GM21360 (cell line): ENCODE measurements around the gene EBF3.

Source experiments
- ATAC-seq: cut with Tn5 transposase; IDR thresholded peaks from one replicate; pipeline ENCODE4 v1.9.1; 2021; ENCODE audit warnings: mild to moderate bottlenecking, moderate library complexity; ENCODE audit not compliant: unreplicated experiment

EBF3 gene

DNA sequence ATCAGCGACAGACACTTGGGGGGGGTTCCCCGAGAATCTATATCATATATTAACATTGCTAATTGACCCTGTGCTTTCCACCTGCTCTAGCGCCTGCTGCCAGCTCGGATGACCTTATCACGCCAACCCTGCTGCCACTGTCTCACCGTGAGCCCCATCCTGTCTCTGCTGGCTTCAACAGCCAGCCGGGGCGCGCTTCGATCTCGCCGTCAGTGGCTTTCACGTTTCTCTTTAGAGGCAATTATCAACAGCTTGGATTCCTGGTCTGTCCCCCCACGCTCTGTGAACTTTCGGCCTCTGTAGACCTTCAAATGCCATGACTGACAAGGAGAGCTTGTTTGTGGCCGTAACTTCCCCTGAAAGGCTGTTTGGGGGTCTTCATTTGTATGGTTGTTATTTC is 123.0 kb downstream of the EBF3 start:
- ATAC-seq = no peak

DNA sequence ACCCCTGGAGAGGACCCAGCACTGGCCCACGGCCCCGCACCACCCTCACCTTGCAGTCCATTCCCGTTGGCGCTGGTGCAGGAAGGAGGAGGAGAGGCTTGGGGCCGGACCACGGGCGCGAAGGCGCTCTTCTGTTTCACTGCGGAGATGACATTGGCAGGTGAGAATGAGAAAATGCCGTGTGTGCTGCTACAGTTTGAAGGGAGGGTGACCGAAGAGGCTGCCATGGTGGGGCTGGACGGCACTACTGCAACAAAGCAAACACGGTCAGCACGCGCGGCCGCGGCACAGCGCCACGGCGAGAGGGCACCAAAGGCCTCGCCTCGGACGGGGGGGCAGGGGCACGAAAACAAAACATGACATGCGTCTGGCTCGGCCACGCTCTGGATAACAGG is 123.9 kb downstream of the EBF3 start:
- ATAC-seq = no peak

DNA sequence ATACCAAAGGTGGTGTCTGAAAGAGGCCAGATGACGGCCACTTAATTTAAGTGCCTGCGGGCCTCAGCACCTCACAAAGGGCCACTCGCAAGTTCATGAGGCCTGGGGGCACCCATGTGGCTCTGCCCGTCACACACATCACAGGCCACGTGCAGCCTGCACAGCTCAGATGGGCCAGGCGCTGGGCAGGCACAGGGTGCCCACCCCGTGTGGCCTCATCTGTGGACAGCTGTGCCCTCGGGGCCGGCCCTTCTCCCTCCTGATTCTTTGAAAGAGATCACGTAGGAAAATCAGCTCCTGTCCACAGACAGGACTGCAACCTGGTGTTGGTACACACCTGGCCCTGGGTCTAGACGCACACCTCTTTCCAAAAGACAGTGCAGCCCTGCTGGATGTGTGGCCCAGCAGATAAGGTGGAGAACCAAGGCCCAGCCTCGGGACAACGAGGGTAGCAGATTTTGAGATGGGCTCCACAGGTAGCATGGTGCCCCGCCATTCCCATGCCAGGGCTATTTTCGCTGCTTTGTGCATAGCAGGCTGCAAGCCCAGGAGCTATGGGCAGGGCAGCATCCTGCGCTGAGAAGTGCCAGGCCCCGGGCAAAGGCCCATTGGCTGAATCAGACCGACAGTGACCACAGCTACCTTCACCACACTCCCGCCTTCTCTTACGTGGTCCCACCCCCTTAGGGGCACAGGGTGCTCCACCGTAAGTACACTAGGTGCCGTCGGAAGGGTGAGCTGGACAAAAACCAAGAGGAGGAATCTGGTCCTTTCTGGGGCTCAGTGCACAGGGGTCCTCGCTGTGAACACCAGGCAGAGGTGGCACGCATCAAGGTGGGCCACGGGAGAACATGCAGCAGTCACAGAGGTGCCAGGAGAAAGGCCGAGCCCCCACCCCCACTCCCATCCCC is 124.5 kb downstream of the EBF3 start:
- ATAC-seq = no peak

DNA sequence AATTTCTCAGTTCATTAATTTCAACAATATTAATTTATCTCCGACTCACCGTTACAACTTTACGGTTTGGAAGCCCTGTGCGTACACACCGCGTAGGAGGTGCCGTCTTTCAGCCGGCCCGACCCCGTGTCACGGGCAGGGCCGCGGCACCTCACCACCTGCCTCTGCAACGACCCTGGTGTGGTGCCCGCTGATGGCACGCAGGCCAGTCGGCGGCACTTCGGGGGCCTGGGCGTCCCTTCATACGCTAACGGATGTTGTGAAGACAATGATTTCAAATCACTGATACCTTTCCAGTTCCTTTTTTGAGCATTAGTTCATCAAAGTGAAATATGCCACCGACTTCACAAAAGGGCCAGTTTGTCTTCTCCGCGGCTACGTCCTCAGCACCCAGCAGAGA is 125.3 kb downstream of the EBF3 start:
- ATAC-seq = no peak

DNA sequence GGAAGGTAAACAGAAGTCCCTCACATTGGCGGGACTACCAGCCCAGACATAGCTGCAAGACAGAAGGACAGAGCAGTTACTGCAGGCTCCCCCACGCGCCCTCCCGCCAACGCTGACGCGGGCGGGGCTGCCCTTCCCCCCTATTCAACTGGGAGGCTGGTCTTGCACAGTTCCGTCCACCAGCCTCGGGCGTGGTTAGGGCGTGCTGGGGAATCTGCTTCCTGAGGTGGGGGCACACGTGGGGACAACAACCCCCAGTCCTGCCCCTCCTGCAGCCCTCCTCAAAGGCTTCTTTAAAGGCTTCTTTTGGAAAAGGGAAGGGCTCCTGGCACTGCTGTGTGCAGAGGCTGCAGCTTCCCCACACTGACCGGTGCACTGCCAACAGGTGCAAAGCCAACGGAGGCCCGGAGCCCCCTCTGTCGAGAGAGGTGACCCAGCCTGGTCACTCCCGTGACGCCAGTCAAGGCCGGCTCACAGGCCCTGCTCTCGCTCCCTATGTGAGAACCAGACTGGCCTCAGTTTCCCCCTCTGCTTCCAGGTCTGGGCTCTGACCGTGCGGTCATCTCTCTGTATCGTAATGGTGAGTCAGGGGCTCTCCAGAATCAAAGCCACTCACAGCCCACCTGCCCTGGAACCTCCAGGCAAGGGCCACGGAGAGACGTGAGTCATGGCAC is 126.0 kb downstream of the EBF3 start:
- ATAC-seq = no peak

DNA sequence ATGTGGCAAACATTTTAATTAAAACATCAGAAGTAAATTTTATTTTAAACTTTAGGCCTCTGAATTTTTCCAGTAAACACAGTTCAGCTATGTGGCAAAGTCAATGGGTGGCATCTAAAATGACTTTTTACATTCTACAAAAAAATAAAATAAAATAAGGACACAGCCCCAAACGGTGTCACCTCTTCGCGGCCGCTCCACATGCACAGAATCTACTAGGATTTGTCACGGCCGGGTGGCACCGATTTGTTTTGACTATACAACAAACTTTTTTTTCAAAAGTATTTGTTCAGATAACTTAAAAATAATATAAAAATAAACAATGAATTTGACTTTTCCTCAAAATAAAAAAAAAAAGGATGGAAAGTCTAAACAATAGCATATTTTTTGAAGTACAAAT is 127.8 kb downstream of the EBF3 start:
- ATAC-seq = no peak

DNA sequence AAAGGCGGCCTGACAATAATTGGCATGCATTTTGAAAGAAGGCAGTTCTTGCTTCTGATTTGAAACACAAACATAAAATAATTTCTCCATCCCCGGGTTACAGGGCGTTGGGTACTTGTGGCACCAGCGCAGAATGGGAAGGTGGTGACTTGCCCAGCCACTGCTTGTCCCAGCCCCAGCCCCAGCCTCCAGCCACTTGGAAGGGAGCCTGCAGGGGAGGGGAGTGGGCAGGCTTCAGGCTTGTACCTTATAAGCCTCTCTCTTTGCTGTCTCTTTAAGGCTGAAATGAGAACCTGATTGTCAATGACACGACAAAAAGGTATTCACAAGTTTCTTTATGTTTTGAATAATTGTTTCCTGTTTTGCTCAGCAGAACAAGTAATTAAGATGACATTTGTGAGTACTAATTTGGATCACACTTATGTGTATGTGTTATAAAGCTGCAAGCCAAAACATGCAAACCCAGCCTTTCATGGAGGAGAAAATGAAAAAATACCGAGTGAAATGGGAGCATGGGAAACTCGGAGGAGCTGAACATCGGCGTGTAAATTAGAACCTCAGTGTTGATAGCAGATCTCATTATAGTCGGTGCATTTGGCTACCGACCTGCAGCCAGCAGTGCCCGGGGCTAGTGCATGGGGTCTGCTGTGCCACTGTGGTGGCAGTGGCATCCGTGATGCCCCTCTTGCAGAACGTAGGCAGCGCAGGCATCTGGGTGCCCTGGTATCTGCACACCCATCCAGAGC is 129.9 kb downstream of the EBF3 start:
- ATAC-seq = no peak

DNA sequence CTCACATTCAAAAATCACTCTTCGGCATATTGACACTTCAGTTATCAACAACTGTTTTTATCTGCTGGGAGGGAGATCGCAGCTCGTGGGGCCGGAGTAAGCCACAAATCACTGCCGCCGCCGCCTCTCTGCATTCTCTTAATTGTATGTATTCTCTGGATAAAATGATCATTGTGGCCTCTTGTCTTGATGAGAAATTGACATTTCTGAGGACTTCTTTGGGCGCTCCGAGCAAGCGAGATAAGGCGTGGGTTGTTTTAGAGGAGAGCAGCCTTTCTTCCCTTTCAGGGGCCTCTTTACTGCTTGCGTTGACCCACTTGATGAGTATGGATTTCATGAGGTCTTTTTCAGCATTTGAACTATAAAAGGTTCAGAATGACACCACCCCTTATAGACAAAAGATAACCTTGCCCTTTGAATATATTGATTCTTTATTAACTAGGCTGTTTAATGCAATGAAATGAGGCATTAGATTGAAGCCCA is 130.6 kb downstream of the EBF3 start:
- no peak for ATAC-seq

DNA sequence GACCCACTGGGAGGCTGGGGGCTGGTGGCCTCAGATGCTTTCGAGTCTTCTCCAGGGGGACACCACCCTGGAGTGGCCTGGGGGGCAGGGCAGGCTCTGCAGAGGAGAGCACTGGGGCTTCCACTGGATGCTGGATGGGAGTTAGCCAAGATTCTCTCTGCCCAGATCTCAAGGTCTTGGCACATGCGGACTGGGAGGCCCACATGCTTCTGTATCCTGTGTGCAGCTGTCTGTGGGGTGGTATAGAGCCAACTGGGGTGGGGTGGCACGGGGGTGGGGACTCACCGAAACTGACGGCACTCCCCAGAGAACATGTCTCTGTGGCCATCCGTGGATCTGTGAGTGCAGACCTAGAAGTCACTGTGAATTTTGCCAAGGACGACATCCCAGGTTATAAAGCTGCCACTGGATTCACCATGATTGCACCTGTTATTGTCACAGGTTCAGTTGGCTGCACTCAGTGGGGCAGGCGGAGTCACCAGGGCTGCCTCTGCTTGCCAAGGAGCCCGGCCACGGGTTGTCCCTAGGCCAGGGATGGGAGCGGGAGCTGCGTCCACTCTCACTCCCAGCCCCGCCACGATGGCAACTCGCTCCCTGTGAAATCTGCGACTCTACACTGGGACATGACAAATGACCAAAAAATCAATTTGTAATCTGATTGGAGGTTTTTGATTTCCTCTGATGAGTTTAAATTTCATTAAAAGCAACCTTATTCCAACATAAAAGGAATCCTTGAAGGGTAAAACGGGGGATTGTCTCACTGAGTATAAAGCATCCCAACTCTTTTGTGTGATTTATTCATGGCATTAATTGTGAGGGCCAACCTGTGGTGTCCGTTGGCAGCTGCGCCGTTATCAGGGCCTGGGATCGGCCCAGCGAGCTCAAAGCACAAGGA is 131.3 kb downstream of the EBF3 start:
- ATAC-seq = no peak

DNA sequence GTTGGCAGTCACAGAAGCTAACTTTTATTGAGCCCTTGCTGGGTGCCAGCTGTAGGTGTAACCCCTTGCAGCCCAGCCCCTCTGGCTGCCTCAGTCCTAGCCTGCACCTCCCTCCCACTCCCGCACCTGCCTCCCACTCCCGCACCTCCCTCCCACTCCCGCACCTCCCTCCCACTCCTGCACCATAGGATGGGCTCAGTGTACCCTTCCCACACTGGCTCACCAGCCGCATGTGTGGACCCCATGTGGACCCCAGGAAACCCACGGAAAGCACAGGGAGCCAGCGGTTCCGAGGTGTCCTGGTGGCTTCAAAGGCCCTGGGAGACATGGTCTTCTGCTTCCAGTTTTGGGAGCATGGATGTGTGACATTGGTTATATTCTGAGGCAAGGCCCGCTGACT is 132.9 kb downstream of the EBF3 start:
- ATAC-seq = no peak

DNA sequence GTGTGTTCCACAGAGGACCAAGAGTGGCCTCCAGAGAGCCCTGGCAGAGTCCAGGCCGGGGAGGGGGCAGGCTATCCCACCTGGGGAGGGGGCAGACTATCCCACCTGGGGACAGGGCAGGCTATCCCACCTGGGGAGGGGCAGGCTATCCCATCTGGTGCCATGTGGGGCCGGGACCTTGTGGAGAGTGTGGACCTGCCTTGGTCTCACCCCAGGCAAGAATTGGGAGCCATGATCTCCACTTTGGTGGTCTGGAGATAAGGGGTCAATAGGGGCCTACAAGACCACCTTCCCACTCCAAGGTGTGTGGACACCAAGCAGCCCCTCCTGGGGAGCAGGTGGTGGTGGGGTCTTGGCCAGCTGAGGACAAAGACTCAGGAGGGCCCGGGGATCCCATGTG is 138.2 kb downstream of the EBF3 start:
- ATAC-seq = no peak

DNA sequence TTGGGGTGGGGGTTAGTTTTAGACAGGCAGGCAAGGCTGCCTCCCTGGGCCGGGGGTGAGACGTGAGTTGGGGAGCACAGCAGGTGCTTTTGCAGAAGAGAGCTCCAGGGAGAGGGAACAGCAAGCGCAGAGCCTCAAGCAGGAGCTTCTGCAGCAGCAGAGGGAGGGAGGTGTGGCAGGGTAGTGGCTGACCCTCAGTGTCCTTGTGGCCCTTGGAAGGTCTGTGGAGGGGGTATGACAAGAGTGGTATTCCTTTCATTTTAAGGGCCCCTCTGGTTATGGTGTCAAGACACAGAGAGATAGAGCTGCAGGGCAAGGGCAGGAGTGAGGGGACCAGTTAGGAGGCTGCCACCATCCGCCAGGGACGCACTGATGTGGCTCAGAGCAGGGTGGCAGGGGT is 138.9 kb downstream of the EBF3 start:
- no peak for ATAC-seq

DNA sequence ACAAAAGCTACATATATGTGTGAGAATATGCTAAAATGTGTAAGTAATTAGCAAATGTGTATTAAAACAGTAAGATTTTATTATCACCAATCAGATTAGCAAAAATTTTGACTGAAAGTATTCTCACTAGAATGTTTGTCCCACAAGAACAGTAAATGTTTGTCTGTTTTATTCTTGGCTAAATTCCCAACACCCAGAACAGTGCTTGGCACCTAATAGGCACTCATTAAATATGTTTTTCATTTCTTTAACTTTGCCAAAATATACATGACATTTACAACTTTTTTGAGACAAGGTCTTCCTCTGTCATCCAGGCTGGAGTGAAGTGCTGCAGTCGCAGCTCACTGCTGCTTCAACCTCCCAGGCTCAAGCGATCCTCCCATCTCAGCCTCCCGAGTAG is 143.6 kb downstream of the EBF3 start:
- no peak for ATAC-seq

DNA sequence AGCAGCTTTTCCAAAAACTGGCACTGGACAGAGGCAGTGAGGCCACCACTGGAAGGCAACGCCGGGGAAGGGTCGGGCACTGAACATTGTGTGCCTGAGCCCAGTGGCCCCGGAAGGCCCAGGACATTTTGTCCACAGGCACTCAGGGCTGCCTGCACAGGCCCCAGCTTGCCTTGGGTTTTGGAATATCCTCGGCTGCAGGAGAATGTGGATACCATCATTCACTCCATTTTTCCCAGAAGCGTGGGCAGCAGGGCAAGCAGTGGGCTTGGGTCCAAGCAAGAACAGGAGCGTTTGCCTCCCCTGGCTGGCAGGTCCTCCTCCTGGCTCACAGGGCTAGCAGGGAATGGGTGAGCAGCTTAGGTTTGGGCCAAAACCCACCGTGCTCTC is 147.4 kb downstream of the EBF3 start:
- ATAC-seq = no peak

DNA sequence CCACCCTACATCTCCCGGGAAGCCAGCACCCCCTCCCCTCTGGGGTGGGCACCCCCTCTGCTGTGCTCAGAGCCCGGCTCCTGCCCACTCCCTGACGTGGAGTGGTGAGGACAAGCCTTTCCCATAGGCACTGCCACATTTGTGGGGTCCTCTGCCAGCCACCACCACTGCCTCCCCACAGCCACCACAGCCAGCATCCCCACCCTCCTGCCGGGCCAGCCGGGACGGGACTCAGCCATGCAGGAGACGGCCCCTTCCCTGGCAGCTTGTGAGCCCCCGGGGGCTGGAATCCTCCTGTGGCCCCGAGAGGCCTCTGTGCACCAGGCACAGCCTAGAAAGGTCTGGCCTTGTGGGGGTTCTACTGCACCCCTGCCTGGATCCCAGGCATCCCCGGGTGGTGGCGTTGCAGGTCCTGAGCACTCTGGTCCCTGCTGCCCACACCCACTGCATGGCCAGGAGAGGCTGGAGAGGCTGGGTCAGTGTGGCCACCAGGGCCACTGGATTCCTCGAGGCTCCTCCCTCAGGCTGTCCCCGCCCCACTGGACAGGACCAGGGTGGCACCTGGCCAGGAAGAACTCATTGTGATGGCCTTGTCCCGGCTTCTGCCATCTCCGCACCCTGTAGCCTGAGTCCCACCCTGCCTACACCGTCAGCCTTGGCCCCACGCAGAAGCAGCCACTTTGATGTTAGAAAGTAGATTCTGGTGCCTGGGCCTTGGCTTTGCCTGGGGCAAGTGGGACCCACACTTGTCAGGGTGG is 148.0 kb downstream of the EBF3 start:
- no peak for ATAC-seq

DNA sequence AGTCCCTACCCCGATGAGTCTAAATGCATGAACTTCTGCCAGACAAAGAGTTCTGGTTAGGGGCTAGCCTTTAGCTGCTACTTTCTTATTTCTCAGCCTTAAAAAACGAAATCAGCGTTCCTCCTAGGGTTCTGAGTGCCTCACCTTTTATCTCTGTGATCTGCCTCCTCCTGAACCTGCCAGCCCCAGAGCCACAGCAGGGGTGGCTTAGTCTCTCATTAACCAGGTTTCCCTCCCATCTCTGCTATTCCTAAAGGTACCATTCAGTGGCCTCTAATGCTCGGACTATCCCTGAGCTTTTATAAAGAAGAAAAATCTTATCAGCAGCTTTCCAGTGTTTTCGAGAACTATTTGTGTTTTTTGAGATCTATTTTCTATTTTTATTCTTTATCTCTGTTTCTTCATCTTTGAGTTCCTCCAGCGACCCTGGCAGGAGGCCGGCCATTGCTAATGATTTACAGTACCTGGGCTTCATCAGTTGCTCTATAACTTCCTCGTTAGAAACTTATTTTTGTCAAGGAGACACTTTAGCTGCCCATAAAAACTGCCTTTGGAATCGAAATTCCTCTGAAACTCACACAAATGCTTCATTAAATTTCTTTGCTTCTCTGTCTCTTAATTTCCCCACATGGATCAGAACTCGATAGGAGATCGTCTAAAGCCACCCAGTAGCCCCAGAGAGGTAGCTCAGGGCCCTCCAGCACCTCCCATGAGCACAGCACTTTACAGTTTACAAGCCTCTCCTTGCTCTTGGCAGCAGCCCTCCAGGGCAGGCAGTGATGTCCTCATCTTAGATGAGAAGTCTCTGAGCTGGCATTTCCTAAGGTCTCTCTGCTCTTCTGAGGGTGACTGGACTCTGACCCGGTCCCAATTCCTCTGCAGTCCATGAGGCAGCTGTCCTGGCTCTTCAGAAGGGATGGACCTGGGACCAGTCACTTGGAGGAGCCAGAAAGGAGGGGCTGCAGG is 149.1 kb downstream of the EBF3 start:
- ATAC-seq = no peak

DNA sequence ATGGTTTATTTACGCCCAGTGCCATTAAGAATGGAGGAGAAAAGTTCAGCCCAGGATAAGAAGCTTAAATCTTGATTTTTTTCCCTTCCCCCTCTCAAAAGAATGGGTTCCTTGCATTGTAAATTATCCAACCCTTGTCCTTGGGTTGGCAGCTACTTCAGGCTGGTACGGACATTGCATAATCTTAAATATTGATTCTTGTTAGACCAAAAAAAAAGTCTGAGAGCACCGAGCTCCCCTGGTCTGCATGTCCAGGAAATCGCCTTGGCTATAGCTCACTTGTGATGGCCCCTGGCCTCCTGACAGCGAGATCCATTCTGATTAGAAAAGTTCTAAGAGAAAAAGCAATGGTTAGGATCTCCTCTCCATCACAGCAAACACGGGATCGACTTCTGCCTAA is 151.7 kb downstream of the EBF3 start:
- no peak for ATAC-seq

DNA sequence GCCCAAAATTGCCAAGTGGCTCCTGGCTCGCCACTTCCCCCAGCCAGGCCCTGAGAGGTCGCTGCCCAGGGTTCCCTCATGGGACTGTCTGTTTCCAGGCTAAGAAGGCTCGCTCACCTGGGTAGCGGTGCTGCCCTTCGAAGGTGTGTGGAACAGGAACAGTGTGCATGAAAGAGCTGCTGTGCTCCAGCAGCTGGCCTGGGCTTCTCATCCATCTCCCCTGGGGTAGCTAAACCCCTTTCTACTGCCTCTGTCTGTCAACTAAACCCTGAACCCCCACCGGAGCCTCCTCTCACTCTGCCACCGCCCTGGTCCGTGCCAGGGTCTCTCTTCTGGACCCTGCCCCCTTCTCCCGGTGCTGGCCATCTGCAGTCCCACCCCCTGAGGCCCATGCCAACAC is 152.9 kb downstream of the EBF3 start:
- ATAC-seq = no peak

DNA sequence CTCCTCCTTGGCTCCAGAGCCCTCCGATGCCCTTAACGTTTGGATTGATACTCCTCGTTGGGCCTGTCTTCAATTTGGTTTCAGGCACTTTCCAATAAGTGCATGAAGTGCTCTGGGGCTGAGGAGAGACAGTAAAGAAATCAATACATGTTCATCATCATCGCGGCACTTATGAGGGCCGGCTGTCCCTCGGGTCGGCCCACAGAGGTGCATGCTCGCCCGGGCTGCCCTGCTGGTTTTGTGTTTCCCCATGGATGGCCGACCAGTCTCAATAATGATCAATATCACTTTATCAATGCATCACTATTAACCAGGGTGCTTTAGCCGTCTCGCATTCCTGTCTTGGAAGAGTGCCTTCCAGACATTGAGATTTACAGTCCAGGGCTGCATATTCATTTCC is 154.2 kb downstream of the EBF3 start:
- no peak for ATAC-seq
